HG03139 (cell line): ENCODE results near the gene ASPSCR1.

Source experiments
- ATAC-seq: cut with Tn5 transposase; IDR thresholded peaks from one replicate; pipeline ENCODE4 v1.9.1; 2021; ENCODE audit not compliant: unreplicated experiment

Gene ASPSCR1

DNA sequence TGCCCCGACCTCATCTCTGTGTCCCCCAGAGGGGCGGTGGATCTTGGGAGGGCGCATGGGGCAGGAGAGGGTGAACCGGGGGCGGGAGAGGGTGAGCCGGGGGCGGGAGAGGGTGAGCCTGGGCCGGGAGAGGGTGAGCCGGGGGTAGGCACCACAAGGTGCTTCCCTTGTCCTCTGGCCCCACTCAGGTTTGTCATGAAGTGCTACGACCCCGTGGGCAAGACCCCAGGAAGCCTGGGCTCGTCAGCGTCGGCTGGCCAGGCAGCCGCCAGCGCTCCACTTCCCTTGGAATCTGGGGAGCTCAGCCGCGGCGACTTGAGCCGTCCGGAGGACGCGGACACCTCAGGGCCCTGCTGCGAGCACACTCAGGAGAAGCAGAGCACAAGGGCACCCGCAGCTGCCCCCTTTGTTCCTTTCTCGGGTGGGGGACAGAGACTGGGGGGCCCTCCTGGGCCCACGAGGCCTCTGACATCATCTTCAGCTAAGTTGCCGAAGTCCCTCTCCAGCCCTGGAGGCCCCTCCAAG lies 18.9 kb downstream of the ASPSCR1 start:
- ATAC-seq = no peak

DNA sequence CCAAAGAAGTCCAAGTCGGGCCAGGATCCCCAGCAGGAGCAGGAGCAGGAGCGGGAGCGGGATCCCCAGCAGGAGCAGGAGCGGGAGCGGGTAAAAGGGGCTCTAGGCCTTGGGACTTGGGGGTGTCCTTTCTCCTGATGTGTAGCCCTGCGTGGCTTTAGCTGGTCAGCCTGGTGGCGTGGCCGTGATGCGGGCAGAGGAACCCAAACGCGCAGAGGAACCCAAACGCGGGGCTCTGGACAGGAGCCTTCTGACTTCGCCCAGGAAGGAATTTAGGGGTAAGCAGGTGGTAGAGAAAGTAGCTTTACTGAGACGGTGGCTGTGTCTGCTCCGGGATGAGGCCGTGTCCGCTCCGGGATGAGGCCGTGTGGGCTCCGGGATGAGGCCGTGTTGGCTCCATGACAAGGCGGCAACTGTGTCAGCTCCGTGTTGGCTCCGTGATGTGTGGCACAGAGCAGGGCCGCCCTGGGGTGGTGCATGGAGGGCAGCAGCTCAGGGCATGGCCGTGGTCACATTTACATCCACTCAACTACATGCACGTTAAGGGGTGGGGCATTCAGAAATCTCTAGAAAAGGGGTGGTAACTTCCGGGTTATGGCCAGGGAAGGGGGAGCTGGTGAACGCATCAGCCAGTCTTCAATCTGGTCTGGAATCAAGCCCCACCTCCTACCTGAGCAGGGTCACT lies 19.5 kb downstream of the ASPSCR1 start:
- no peak for ATAC-seq

DNA sequence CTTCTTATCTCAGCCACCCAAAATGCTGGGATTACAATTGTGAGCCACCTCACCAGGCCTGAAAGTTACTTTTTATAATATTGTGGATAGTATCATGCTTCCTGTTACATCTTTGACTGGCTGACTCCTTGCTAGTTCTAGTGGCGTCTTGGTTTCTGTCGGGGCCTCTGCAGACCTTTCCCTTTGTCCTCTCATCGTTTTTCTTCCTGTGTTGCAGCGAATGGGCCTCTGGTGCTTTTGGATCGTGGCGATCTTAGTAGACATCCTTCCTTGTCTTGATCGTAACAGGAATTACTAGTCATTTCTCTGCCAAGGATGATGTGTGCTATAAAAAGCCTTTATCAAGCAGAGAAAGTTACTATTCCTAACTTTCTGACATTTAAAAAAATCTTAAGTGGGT lies 20.8 kb downstream of the ASPSCR1 start:
- no peak for ATAC-seq

DNA sequence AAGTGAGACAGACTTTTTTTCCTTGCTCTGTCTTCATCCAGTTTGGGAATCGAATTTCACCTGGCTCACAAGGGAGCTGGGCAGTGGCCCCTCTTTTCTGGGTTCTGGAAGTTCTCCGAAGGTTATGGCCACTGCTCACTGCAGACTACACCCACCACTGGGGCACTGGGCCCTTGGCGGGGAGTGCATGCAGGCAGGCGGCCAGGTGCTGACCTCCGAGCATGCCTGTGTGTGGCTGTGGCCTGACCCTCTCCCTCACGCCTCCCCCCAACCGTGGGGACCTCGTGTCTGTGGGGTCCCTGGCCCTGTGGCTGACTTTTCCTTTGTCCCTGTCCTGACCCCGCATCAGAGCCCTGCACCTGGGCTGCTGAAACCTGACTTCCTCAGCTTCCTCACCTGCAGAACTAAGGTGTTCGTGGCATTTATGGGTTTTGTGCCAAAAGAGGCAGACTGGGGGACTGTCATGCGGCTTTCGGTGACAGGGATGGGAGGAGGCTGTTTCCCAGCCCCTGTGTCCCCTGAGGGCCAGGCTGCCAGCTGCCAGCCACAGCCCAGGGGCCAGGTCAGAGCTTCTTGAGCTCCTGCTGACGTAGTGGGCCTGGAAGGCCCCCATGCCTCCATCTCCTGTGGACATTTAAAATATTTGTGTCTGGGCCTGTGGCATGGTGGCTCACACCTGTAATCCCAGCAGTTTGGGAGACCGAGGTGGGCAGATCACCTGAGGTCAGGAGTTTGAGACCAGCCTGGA lies 21.4 kb downstream of the ASPSCR1 start:
- ATAC-seq = no peak

DNA sequence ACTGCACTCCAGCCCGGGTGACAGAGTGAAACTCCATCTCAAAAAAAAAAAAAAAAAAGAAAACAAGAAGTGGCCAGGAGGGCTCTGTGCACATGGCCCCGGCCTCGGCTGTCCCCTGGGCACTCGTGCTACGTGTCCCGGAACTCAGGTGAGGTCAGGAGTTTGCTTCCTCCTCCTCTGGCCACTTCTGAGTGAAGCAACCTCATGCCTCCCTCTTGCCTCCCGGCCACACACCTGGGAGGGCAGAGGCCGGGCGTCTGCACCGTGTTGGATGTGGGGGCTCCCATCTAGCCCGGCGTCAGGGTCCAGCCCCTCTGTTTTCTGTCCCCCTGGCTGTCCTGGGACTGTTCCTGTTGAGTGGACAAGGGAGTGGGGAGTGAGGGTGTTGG lies 22.2 kb downstream of the ASPSCR1 start:
- ATAC-seq = no peak

DNA sequence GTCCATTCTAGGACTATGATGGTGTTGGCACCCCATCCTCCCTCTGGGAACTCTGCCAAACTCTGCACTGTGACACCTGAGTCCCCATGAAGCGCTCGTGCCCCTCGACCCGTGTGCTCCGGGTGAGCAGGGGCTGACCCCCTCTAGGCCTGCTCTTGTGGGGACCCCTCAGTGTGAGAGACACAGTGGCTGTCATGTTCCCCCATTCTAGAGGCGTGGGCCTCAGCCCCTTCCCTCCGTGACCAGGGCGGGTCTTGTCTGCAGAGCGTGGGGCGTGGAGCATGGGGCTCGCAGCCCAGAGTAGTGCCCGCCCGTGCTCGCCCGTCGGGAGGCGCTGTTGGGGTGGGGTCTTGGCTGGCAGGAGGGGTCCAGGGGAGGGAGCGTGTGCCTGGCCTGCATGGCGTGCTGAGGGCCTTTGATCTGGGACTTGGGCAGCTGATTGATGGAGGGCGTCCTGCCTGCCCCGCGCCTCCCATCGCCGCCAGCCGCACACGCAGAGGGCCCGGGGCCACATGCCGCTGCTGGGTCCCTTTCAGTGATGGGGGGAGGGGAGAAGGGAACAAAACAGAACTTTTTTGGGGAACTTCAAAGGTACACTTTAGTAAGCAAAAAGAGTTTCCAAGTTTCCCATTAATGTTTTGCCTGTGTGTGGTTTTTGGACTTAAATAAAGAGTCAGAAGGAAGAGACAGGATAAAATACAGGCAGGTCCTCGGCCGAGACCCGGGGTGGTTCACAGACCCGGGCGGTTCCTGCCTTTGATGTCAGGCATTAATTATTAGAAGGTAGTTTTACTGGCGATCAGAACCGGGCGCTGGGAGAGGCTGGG lies 22.8 kb downstream of the ASPSCR1 start:
- no peak for ATAC-seq

DNA sequence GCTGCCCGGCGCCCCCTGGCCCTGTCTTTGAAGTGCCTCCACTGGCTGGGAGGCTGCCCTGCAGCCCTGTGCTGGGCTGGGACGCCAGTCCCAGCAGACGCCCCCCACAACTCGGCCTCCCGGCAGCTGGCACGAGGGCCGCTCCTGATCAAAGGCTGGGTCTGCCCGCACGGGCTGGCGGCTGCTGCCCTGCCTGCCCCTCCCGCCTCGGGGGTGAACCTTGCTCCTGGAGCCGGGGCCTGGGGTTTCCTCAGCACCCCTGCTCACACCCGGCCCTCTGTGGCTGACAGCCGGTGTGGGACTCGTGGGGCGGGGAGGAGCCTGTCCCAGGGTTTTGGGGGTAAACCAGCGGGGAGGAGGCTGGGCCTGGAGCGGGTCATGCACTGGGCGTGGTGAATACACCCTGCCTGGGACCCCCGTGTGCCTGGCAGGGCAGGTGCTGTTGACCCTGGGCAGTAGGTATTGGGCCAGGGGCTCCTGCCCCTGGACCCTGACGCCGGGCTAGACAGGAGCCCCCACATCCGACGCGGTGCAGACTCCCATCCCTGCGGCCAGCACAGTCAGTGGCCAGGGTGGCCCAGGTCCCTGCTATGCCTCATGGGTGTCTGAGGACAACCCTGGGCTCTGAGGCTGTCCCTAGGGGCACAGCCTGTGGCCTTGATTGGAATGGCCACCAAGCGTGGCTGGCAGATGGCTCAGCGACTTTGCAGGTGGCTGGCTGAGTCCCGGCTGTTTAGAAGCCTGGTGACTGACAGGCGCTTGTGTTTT lies 23.6 kb downstream of the ASPSCR1 start:
- no peak for ATAC-seq

DNA sequence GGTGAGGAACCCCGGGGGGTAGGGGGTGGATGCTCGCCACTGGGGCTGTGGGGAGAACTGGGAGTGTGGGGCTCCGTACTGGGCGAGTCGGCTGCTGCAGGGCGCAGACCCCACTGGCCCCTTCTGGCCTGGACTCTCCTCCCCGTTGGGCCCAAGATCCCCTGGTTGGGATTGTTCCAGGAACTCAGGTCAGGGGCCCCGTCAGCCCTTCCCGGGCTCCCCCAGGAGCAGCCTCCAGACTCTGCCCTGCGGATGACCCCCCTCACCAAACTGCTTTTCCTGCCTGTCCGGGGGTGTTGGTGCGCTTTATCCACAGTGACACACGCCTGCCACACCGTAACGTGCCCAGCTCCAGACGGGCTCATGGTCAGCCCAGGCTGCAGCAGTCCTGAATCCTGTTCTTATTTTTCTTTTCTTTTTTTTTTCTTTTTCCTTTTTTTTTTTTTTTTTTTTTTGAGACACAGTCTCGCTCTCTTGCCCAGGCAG lies 24.2 kb downstream of the ASPSCR1 start:
- ATAC-seq = no peak

DNA sequence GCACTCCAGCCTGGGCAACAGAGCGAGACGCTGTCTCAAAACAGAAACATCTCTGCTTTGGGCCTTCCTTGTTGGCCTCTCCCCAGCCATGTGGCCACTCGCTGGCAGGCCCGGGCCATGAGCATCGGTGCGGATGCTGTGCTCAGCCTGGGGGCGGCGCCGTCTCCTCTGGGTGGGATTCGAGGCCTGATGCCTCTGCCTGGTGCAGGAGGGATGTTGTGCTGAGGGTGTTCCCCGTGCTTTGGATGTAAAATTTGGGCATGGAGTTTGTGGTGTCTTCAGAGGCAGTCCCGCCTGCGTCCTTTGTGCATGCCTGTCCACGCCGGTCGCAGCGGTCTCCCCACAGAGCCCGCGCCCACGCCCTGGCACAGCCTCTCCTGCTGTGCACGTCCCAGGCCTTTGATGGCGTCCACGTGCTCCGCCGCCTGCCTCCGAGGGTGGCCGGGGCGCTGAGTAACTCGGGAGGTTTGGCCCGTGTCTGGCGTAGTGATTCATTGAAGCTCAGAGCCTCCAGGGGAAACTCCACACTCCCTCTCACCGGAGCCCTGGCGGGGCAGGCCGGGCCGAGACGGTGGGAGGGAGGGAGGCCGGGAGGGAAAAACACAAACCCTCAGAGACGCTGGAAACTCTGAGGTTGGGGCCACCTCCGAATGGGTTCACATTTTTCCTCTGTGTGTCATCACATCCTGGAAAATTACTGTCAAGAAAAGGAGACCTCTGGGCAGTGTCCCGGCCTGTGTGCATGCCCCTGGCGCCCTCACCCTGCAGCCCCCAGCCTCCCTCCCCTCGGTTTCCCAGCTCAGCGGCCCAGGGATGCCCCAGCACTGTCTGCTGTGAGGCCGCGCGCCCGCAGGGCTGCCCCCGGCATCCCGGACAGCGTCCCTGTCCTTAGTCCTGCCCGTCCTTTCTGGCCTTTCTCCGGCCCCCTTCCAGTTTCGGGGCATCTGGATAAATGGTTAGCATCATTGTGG lies 26.3 kb downstream of the ASPSCR1 start:
- ATAC-seq = no peak

DNA sequence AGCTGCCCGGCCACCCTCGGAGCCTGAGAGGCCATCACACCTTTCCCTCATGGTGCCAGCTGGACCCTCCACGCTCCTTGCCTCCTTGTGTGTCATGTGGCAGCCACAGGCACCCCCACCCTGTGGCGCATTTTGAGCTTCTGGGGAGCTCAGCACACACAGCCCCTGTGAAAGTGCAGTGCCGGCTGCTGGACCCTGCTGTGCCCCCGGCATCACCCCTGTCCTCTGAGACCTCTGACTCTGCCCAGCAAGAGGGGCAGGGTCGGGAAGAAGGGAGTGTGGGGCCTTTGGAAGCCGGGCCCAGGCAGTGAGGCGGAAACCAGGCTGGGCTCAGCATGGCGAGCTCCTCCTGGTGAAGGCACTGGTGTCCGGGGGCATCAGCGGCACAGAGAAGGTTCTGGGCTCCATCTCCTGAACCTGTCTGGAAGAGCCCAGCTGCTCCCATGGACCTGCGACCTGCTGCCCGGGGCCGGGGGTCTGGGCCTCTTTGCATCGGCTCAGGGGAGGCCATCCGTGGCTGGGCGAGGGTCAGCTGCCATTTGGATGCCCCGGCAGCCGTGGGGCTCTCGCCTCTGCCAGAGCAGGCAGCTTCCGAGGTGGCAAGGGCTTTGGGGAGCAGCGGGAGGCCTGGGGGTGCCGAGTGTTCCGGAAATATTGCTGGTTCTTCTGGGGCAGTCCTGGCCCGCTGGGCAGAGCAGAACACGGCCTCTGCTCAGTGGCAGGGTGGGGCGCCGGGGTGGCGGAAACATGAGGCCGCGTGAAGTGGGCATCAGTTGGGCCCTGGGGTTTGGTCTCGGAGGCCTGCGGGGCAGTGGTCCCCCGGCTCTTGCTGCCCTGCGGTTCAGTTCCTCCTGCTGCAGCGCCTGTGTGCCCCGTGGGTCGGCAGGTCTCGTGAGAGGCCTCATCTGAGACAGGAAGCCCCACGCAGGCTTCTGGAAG lies 27.4 kb downstream of the ASPSCR1 start:
- ATAC-seq = no peak

DNA sequence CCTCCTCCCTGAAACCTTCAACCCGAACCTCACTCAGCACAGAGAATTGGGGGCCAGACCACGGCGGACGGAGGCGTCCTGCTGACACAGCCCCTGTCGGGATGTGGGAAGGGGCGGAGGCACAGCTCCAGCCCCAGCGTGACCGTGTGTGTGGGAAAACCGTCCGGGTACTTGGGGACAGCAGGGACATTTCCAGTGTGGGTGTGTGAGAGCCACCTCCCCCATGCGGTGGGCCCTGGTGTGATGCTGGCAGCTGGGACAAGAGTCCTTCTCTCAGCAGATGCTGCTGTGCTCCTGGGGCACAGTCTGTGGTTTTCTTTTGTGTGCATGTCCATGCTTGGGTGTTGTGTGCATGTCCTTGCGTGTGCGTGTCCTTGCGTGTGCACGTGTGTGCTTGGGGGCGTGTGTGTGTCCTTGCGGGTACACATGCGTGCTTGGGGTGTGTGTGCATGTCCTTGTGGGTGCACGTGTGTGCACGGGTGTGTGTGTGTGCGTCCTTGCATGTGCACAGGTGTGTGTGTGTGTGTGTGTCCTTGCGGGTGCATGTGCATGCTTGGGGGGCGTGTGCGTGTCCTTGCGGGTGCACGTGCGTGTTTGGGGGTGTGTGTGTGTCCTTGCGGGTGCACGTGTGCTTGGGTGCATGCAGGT lies 28.4 kb downstream of the ASPSCR1 start:
- ATAC-seq = no peak

DNA sequence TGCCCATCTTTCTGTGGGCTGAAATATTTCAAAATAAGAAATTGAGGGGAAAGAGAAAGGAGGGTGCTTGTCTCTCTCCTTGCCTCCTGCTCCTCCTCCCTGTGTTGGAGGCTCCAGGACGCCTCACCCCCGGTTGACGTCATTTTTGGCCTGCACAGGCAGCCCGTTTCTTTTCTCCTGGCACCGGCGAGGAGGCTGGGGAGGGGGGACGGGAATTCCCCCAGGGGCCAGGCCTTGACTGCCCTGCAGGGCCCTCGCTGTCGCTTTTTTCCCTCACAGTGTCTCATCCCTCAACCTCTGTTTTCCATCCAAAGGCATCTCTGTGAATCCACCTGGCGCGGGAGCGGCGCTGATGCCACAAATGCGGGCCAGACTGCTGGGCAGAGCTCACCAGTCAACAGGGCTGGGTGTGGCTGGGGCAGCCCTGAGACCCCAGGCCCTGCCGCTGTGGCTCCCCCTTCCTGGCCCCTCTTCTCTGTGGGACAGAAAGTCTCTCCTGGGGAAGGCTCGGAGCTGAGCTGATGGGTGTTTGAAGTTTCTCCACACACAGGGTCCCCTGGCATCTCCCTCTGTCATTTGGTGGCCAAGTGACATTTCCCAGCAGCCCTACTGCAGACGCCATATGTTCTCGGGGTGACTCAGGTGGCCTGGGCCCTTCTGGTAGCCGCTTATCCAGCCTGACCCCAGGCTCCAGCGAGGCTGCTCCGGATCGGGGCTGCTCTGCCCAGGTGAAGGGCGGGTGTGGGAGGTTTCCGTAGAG lies 29.2 kb downstream of the ASPSCR1 start:
- ATAC-seq = no peak

DNA sequence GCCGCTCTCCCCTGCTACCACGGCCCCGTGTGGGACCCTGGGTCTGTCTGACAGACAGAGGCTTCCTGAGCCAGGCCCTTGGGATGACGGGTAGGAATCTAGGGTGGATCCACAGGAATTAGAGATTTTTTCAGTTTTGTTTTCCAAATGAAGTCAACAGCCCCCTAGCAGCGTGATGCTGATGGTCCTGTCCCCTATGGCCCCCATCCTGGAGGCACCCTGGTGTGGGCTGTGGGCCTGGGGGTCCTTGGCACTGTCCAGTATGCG lies 29.7 kb downstream of the ASPSCR1 start:
- ATAC-seq = no peak

DNA sequence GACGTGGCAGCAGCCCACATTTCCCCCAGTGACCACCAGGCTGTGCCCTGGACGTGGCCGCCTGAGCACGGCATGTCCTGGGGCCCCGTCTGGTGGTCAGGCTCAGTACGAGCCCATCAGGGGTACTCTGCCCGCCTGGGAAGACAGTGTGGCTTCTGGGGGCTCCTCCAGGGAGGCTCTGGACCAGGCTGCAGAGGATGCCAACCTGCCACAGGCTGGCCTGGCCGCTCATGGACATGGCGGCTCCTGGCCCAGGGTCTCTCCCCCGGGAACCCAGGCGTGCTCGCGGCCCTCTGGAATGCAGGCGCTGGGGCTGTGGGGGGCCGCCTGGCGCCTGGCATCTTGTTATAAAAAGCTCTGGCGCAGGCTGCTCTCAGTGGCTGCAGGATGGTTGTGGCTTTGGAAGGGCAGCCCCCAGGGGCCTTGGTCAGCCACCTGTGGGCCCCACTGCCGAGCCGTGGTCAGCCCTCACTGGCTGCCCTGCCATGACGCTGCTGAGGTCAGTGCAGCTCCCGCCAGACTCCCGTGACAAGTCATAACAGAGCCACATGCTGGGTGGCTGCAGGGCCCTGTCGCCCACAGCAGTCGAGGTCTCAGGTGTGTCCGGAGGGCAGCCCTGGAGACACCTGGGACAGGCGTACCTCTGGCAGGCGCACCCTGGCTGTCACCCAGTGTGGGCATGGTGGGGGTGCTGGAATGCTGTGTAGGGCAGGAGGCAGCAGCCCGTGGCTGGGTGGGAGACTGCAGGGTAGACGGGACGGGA lies 30.2 kb downstream of the ASPSCR1 start:
- ATAC-seq = no peak

DNA sequence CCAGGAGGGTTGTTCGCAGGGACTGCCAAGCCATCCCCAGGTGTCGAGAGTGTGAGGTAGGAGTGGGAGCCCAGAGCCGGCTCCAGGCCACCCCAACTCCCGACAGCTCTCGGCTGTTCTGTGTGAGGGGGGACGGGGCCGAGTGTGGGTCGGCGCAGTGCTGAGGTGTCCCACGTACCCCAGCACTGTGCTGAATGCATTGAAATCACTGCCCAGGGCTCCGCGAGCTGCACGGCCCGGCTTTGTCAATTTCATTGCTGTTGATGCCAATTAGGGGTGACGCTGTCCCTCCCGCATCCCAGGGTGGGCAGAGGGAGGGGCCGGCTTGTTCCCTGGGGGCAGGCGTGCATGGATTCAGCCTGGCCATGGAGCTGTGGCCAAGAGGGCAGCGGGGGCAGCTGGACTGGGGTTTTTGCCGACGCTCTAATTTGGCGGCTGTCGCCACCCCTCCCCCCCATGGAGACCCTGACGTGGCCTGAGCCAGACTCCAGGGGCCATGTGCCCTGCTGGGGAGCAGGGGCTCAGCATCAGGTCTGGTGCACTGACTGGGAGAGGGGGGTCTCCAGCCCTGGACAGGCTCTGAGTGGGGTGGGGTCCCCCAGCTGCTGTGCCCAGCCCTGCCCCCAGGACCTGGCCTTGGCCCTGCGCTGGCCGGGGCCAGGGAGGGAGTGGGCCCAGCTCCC lies 31.0 kb downstream of the ASPSCR1 start:
- ATAC-seq = no peak

DNA sequence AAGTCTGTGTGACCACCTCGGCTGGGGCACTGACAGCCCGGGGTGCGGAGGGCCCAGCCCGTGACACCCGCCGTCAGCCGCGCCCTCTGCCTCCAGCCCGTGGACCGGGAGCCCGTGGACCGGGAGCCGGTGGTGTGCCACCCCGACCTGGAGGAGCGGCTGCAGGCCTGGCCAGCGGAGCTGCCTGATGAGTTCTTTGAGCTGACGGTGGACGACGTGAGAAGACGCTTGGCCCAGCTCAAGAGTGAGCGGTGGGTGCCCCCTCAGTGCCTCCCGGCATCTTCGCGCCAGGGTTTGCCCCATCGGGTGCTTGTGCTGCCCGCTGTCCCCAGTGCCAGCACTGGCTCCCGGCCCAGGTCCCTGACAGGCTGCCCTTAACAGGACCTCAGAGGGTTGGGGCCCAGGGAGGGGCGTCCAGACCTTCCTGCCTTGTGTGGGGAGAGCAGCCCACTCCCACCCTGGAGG lies 31.5 kb downstream of the ASPSCR1 start:
- no peak for ATAC-seq
